Mesothelial cell of epicardium (in vitro differentiated cells): ENCODE data around the gene CTBP1. TPM values are rescaled to one million over a fixed set of nuclear protein-coding genes. Genes with fewer than 3 reads are reported as not detected.

Experiments
- DNase-seq, 2 experiments: peaks; one replicate each; pipeline ENCODE4 v3.0.0; 2021; ENCODE audit warnings: low spot score in 2 of 2; ENCODE audit not compliant: unreplicated experiment in 2 of 2
- H3K27ac Mint-ChIP-seq: 2 replicates; pipeline ENCODE4 v1.8.0; 2021; ENCODE audit warnings: mixed read lengths
- H3K27me3 Mint-ChIP-seq: 2 replicates; pipeline ENCODE4 v1.8.0; 2021; ENCODE audit warnings: low read depth, mixed read lengths
- H3K36me3 Mint-ChIP-seq: 2 replicates; pipeline ENCODE4 v1.8.0; 2021; ENCODE audit warnings: mixed read lengths
- H3K4me1 Mint-ChIP-seq: 2 replicates; pipeline ENCODE4 v1.8.0; 2021; ENCODE audit warnings: mixed read lengths
- H3K4me3 Mint-ChIP-seq: 2 replicates; pipeline ENCODE4 v1.8.0; 2021; ENCODE audit warnings: mild to moderate bottlenecking, moderate library complexity, mixed read lengths
- H3K9me3 Mint-ChIP-seq: 2 replicates; pipeline ENCODE4 v1.8.0; 2021; ENCODE audit warnings: mixed read lengths
- CTCF ChIP-seq: fragments of 200-600 bp; sonication (generic); IDR thresholded peaks from one replicate; pipeline ENCODE4 v1.5.0; 2021; ENCODE audit warnings: antibody characterized with exemption; ENCODE audit not compliant: unreplicated experiment
- total RNA-seq: library from RNA; stranded (reverse); gene quantifications from 3 replicates; pipeline ENCODE4 v1.2.1, GENCODE V29; 2021

Gene CTBP1
- total RNA-seq, 1 donor from 2014 or later = 194 TPM

- no peak for DNase-seq
- Mint-ChIP-seq H3K4me1 (peaks cover 9% of the 10 kb centered on the region), H3K36me3 (peaks cover 34% of the 10 kb centered on the region), H3K9me3 (no peaks in the 10 kb centered on the region), H3K4me3 (no peak overlapping the region), H3K27ac (peak overlapping the region; percentile 77), H3K27me3 (no peaks in the 10 kb centered on the region)
- no peak for TF ChIP-seq CTCF
Measured at GRCh38 chr4:1232661-1233621, 16.0 kb downstream of the CTBP1 start.

GRCh38 chr4:1231637-1232360 lies 17.1 kb downstream of the CTBP1 start:
- no peaks in the 10 kb centered on the region for H3K9me3 Mint-ChIP-seq
- peaks cover 9% of the 10 kb centered on the region for H3K4me1 Mint-ChIP-seq
- no peak overlapping the region for H3K4me3 Mint-ChIP-seq
- no peaks in the 10 kb centered on the region for H3K27me3 Mint-ChIP-seq
- no peak for TF ChIP-seq CTCF
- no peak for DNase-seq
- H3K36me3 Mint-ChIP-seq = peaks cover 45% of the 10 kb centered on the region
- peak overlapping the region; percentile 61 for H3K27ac Mint-ChIP-seq

GRCh38 chr4:1230971-1231636 lies 17.8 kb downstream of the CTBP1 start:
- no peak for TF ChIP-seq CTCF
- H3K36me3 Mint-ChIP-seq = peaks cover 46% of the 10 kb centered on the region
- no peak overlapping the region for H3K4me3 Mint-ChIP-seq
- peaks cover 9% of the 10 kb centered on the region for H3K4me1 Mint-ChIP-seq
- no peak for DNase-seq
- no peaks in the 10 kb centered on the region for H3K9me3 Mint-ChIP-seq
- peak overlapping the region; percentile 16 for H3K27ac Mint-ChIP-seq
- H3K27me3 Mint-ChIP-seq = no peaks in the 10 kb centered on the region

GRCh38 chr4:1230316-1230715 lies 18.6 kb downstream of the CTBP1 start:
- no peaks in the 10 kb centered on the region for H3K9me3 Mint-ChIP-seq
- H3K27ac Mint-ChIP-seq = no peak overlapping the region
- no peaks in the 10 kb centered on the region for H3K27me3 Mint-ChIP-seq
- no peak for TF ChIP-seq CTCF
- H3K4me1 Mint-ChIP-seq = peaks cover 9% of the 10 kb centered on the region
- H3K36me3 Mint-ChIP-seq = peaks cover 43% of the 10 kb centered on the region
- H3K4me3 Mint-ChIP-seq = no peak overlapping the region
- DNase-seq = no peak

GRCh38 chr4:1229117-1229849 lies 19.6 kb downstream of the CTBP1 start:
- Mint-ChIP-seq H3K36me3 (peaks cover 41% of the 10 kb centered on the region), H3K27ac (no peak overlapping the region), H3K27me3 (no peaks in the 10 kb centered on the region), H3K4me1 (peaks cover 9% of the 10 kb centered on the region), H3K4me3 (no peak overlapping the region), H3K9me3 (no peaks in the 10 kb centered on the region)
- TF ChIP-seq CTCF = no peak
- no peak for DNase-seq
